Measurements from ENCODE around the gene COL4A2.

The COL4A2 gene

DNA sequence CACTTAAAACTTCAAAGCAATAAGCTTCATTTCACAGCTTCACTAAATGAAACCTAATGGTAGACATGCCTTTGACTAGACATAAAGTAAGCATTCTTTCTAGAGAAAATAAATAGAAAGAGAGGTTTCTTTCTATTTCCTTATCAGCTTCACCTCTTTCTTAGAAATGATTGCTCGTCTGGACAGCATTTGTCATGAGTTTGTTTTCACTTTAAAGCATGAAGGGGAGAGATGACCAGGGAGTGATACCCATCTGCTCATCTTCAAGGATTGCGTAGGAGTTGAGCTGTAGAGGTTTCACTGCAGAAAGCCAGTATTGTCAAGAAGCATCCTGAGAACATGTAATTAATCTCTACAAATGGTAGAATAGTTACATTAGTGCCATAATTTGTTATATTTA is 61.3 kb downstream of the COL4A2 start:
- no peak overlapping the region for H3K27ac ChIP-seq (ENCODE audit: low read depth, low read length)
- no peak overlapping the region for H3K9ac ChIP-seq (ENCODE audit: low read length)

DNA sequence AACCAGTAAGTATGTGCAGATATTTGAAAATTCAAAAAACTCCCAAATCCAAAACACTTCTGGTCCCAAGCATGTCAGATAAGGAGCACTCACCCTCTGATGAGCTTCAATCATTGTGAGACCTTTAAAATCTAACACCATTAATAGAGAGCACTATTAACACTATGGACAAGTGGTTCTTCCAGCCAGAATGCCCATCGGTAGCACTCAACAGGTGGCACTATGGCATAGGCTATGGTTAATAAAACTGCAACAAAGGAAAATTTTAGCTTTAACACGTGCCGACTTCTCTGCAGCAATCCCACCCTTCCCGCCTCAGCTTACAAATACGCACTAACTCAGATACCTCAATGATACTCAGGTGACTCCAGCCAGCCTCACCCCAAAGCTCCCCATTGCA is 62.3 kb downstream of the COL4A2 start:
- no peaks in the 10 kb centered on the region for H3K27me3 ChIP-seq (ENCODE audit: control insufficient read depth in 1 of 2, insufficient read depth in 2 of 2, low read length in 2 of 2)
- no peak overlapping the region for H3K4me3 ChIP-seq (ENCODE audit: low read depth in 1 of 2, low read length in 2 of 2)
- H3K36me3 ChIP-seq (ENCODE audit: insufficient read depth, low read length): peaks cover 11% of the 10 kb centered on the region
- peaks cover 59% of the 10 kb centered on the region for H3K4me1 ChIP-seq (ENCODE audit: insufficient read depth, low read length)
- no peaks in the 10 kb centered on the region for H3K9me3 ChIP-seq (ENCODE audit: low read length)
- H3K9ac ChIP-seq (ENCODE audit: low read length): no peak overlapping the region
- no peak overlapping the region for H3K27ac ChIP-seq (ENCODE audit: low read depth, low read length)

More for the DNA sequence above, 61.3 kb downstream of the COL4A2 start:
- no peak overlapping the region for H3K4me3 ChIP-seq (ENCODE audit: low read depth in 1 of 2, low read length in 2 of 2)
- H3K27me3 ChIP-seq (ENCODE audit: control insufficient read depth in 1 of 2, insufficient read depth in 2 of 2, low read length in 2 of 2): no peaks in the 10 kb centered on the region
- peaks cover 54% of the 10 kb centered on the region for H3K4me1 ChIP-seq (ENCODE audit: insufficient read depth, low read length)
- H3K36me3 ChIP-seq (ENCODE audit: insufficient read depth, low read length): peaks cover 11% of the 10 kb centered on the region
- no peaks in the 10 kb centered on the region for H3K9me3 ChIP-seq (ENCODE audit: low read length)

DNA sequence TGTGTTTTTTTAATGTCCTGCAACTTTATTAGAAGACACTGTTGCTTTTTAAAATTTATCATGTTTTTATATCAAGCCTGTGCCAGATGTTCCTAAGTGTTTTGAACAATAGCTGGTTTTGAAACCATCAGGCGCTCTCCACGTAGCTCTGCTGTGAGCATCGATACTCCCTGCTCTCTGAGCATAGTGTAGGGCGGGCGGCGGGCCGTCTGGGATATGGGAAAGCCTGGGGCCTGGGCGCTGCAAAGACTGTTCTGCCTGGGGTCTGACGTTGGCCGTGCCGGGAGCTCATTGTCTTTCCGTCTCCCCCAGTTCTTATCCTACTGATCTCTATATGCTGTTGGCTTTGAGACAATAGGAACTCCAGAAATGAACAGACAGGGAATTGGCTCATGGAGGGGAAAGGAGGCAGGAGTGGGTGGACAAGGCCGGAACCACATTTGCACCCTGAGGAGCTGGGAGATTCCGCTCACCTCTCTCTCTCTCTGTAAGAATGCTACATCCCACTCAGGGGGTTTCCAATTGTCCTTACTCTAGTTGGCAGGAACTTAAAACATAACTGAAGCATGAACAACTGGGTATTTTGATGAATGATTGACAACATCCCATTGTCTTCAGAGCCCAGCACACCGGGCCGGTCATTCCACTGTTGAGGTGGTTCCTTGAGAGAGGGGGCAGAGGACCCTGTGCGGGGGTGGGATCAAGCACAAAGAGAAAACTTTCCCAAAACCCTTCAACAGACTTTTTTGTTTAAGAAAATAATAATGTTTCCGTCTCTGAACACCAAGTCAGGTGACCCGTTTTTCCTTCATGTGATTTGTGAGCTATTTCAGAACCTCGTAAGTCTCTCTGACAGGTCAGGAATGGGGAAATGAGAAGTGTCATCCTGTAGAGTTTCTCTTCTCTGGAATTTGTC is 64.7 kb downstream of the COL4A2 start:
- Histone ChIP-seq H3K9ac (ENCODE audit: low read length) (no peak overlapping the region), H3K4me3 (ENCODE audit: low read depth in 1 of 2, low read length in 2 of 2) (no peak overlapping the region), H3K9me3 (ENCODE audit: low read length) (no peaks in the 10 kb centered on the region), H3K4me1 (ENCODE audit: insufficient read depth, low read length) (peaks cover 67% of the 10 kb centered on the region), H3K27me3 (ENCODE audit: control insufficient read depth in 1 of 2, insufficient read depth in 2 of 2, low read length in 2 of 2) (no peaks in the 10 kb centered on the region), H3K27ac (ENCODE audit: low read depth, low read length) (peak overlapping the region; percentile 70), H3K36me3 (ENCODE audit: insufficient read depth, low read length) (no peaks in the 10 kb centered on the region)

DNA sequence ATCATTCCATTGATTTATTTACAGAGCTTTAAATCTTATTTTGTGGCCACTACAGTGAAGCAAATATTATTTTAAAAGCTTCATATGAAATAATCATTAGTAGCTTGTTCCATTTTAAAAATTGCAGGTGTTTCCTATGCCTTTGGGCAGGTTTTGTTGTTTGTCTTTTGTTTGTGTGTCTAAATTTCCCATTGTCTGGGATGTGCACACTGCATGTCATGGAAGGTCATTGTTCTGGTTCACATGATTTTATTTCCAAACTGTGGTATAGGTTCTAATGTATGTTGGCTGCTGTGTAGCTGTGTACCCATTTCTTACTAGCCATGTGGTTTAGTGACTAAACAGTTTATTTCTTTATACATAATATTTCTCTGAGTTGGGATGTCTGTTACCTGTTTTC is 65.6 kb downstream of the COL4A2 start:
- Histone ChIP-seq H3K9ac (ENCODE audit: low read length) (no peak overlapping the region), H3K4me3 (ENCODE audit: low read depth in 1 of 2, low read length in 2 of 2) (no peak overlapping the region), H3K4me1 (ENCODE audit: insufficient read depth, low read length) (peaks cover 69% of the 10 kb centered on the region), H3K9me3 (ENCODE audit: low read length) (no peaks in the 10 kb centered on the region), H3K27me3 (ENCODE audit: control insufficient read depth in 1 of 2, insufficient read depth in 2 of 2, low read length in 2 of 2) (no peaks in the 10 kb centered on the region), H3K36me3 (ENCODE audit: insufficient read depth, low read length) (no peaks in the 10 kb centered on the region), H3K27ac (ENCODE audit: low read depth, low read length) (peak overlapping the region; percentile 70)

DNA sequence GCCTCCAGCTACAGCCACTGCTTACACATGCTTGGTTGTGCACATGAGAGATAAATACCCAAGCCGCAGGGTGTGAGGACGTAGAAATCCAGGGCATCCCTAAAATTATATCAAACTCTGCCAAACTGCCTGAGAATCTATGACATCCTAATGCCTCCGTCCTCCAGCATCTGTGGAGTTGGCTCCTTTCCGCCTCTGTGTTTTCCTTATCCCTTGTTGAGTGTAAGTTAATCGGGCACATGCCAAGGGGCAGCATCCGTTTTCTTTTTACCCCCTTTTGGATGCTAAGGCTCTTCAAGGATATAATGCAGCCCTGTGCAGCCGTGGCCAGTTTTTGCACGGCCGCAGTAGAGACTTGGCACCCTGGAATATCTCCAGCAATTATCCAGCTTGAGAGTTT is 66.5 kb downstream of the COL4A2 start:
- no peaks in the 10 kb centered on the region for H3K36me3 ChIP-seq (ENCODE audit: insufficient read depth, low read length)
- H3K4me1 ChIP-seq (ENCODE audit: insufficient read depth, low read length): peaks cover 75% of the 10 kb centered on the region
- peak overlapping the region; percentile 29 for H3K27ac ChIP-seq (ENCODE audit: low read depth, low read length)
- H3K9me3 ChIP-seq (ENCODE audit: low read length): no peaks in the 10 kb centered on the region
- no peak overlapping the region for H3K9ac ChIP-seq (ENCODE audit: low read length)
- no peak overlapping the region for H3K4me3 ChIP-seq (ENCODE audit: low read depth in 1 of 2, low read length in 2 of 2)
- H3K27me3 ChIP-seq (ENCODE audit: control insufficient read depth in 1 of 2, insufficient read depth in 2 of 2, low read length in 2 of 2): no peaks in the 10 kb centered on the region

DNA sequence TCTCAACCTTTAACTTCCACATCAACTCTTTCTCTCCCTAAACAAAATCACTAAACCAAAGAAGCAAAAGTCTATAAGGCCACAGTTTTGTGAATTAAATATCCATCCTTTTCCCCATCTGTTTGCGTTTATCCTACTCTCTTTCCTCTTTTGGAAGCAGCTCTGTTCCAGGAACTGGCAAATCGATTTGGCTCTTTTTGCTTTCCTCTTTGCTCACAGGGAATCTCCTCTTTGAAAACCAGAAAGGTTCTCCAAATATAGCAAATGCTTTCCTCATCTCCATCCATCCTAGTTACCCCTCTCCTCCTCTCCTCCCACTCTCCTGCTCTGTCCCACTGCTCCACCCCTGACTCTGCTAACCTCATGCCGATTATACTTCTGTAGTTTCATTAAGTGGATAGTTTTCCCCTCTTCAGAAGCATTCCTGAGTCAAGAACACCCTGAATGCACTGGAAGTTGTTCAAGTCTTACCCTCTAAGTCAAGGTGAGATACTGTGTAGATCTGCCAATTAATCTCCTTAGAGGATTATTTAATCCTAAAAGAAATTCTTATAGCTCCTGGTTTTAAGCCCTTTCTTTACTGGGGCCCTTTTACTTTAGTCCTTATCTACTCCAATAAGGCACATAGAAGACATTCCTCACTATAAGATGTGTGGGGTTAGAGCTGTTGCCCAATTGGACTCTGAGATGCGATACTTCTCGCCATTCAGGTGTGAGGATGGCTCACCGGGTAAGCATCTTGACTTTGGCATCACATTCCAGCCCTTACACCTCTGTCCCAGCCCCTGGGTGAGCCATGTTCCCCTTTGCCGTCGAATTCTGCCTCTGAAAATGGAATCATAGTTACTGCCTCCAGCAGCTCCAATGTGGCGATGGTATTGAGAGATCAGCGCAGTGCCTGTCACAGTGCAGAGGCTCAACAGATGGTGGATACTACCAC is 67.6 kb downstream of the COL4A2 start:
- no peaks in the 10 kb centered on the region for H3K27me3 ChIP-seq (ENCODE audit: control insufficient read depth in 1 of 2, insufficient read depth in 2 of 2, low read length in 2 of 2)
- H3K9me3 ChIP-seq (ENCODE audit: low read length): no peaks in the 10 kb centered on the region
- no peak overlapping the region for H3K9ac ChIP-seq (ENCODE audit: low read length)
- peak overlapping the region; percentile 71 for H3K27ac ChIP-seq (ENCODE audit: low read depth, low read length)
- H3K36me3 ChIP-seq (ENCODE audit: insufficient read depth, low read length): no peaks in the 10 kb centered on the region
- peaks cover 83% of the 10 kb centered on the region for H3K4me1 ChIP-seq (ENCODE audit: insufficient read depth, low read length)
- H3K4me3 ChIP-seq (ENCODE audit: low read depth in 1 of 2, low read length in 2 of 2): no peak overlapping the region

DNA sequence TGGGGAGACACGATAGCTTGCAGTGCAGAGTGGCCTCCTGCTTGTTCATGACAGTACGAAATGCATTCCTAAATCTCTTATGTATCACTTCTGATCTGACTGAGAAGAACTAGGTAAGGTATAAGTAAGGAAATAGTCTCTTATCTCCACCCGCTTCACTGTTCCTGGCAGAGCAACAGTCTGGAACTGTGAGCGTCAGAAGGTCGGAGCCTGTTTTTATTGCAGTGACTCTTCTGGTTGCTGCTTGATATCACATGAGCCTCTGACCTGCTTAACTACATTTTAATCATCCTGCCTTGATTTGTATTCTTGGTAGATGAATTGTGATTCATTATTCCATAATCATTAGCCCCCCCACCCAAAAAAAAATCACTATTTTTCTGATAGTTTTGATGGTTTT is 69.0 kb downstream of the COL4A2 start:
- Histone ChIP-seq H3K9me3 (ENCODE audit: low read length) (no peaks in the 10 kb centered on the region), H3K4me3 (ENCODE audit: low read depth in 1 of 2, low read length in 2 of 2) (no peak overlapping the region), H3K9ac (ENCODE audit: low read length) (peak overlapping the region; percentile 2), H3K27ac (ENCODE audit: low read depth, low read length) (peak overlapping the region; percentile 35), H3K4me1 (ENCODE audit: insufficient read depth, low read length) (peaks cover 83% of the 10 kb centered on the region), H3K36me3 (ENCODE audit: insufficient read depth, low read length) (no peaks in the 10 kb centered on the region), H3K27me3 (ENCODE audit: control insufficient read depth in 1 of 2, insufficient read depth in 2 of 2, low read length in 2 of 2) (no peaks in the 10 kb centered on the region)

DNA sequence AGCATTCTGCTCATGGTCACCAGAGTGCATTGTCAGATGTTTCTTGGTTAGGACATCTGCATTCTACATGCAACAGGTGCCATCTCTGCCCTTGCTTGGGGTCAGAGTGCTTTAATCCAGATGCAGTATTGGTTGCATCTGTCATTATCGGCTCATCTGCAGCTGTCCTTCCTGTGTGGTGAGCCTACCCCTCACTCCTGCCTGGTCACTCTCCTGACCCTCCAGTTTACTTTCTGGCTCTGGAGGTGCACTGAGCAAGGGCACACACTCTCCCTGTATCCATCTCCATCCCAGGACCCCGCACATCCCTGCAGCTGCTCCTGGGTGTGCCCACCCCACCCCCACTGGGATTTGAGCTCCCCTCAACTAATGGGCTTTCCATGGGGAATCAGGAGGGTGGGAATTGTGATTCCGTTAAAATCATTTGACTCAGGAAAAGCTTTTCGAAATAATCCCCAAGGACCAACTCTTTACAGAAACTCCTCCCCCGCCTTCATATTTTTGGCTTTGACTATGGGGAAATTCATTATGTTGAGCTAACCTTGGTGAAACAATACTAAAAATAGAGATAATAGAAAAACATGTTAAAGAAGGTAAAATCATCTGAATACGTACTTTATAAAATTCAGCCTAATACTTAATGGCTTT is 70.2 kb downstream of the COL4A2 start:
- Histone ChIP-seq H3K27me3 (ENCODE audit: control insufficient read depth in 1 of 2, insufficient read depth in 2 of 2, low read length in 2 of 2) (no peaks in the 10 kb centered on the region), H3K4me1 (ENCODE audit: insufficient read depth, low read length) (peaks cover 75% of the 10 kb centered on the region), H3K27ac (ENCODE audit: low read depth, low read length) (peak overlapping the region; percentile 35), H3K36me3 (ENCODE audit: insufficient read depth, low read length) (no peaks in the 10 kb centered on the region), H3K4me3 (ENCODE audit: low read depth in 1 of 2, low read length in 2 of 2) (no peak overlapping the region), H3K9ac (ENCODE audit: low read length) (no peak overlapping the region), H3K9me3 (ENCODE audit: low read length) (no peaks in the 10 kb centered on the region)

DNA sequence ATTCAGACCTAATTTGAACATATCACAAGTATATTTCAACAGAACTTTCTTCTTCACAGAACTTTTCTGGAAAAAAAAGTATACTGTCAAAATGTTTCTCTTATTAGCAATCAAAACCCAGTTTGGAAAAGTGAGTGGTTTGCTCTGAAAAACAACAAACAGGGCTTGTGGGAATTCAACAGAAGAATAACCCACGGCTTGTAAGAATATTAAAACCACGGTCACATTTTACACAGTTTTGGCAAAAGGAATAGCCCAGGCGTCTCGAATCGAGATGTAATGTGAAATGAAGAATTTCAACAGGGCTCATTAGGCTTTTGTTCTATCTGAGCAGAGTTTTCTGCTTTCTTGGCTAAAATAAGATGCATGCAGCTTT is 70.7 kb downstream of the COL4A2 start:
- Histone ChIP-seq H3K27ac (ENCODE audit: low read depth, low read length) (no peak overlapping the region), H3K9ac (ENCODE audit: low read length) (no peak overlapping the region), H3K9me3 (ENCODE audit: low read length) (no peaks in the 10 kb centered on the region), H3K36me3 (ENCODE audit: insufficient read depth, low read length) (no peaks in the 10 kb centered on the region), H3K4me1 (ENCODE audit: insufficient read depth, low read length) (peaks cover 70% of the 10 kb centered on the region), H3K4me3 (ENCODE audit: low read depth in 1 of 2, low read length in 2 of 2) (no peak overlapping the region), H3K27me3 (ENCODE audit: control insufficient read depth in 1 of 2, insufficient read depth in 2 of 2, low read length in 2 of 2) (no peaks in the 10 kb centered on the region)

DNA sequence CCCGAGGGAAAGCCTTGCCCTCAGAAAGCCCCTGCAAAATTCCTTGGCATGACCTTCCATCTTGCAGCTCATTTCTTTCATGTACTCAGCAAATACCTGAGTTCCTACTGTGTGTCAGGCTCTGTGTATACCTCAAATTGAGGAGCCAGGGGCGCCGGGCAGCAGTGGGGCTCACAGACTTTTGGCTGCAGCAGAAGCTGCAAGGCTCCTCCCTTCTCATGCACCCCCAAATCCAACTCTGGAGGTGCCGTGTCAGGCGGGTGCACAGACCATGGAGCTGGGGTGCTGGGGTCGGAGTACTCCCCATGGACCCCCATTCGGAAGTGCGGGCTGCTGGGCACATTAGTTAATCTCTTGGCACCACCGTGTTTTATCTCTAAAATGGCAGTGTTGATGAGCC is 72.3 kb downstream of the COL4A2 start:
- Histone ChIP-seq H3K9ac (ENCODE audit: low read length) (no peak overlapping the region), H3K27me3 (ENCODE audit: control insufficient read depth in 1 of 2, insufficient read depth in 2 of 2, low read length in 2 of 2) (no peaks in the 10 kb centered on the region), H3K27ac (ENCODE audit: low read depth, low read length) (peak overlapping the region; percentile 37), H3K9me3 (ENCODE audit: low read length) (no peaks in the 10 kb centered on the region), H3K36me3 (ENCODE audit: insufficient read depth, low read length) (no peaks in the 10 kb centered on the region), H3K4me3 (ENCODE audit: low read depth in 1 of 2, low read length in 2 of 2) (no peak overlapping the region), H3K4me1 (ENCODE audit: insufficient read depth, low read length) (peaks cover 55% of the 10 kb centered on the region)

DNA sequence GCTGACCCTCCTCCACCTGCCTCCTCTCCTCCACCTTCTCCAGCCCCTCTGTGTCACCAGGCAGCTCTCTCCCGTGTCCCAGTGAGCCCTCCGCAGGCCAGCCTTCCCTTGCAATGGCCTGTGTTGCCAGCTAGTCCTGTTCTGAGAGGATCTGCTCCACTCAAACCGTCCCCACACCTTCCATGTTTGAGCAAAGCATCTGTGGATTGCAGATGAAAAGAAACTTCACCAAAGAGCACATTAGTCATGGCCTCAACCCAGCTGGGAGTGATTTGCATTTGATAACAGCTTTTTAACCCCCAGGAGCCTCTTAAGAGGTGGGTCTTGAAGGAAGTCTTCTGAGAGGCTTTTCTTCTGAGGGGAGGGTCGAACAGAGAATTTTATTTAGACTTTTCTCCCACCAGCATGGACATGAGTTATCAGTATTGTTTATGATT is 72.8 kb downstream of the COL4A2 start:
- H3K27ac ChIP-seq (ENCODE audit: low read depth, low read length): peak overlapping the region; percentile 37
- H3K4me1 ChIP-seq (ENCODE audit: insufficient read depth, low read length): peaks cover 49% of the 10 kb centered on the region
- H3K36me3 ChIP-seq (ENCODE audit: insufficient read depth, low read length): no peaks in the 10 kb centered on the region

More for the DNA sequence above, 72.8 kb downstream of the COL4A2 start:
- Histone ChIP-seq H3K9ac (ENCODE audit: low read length) (no peak overlapping the region), H3K4me3 (ENCODE audit: low read depth in 1 of 2, low read length in 2 of 2) (no peak overlapping the region), H3K9me3 (ENCODE audit: low read length) (no peaks in the 10 kb centered on the region), H3K27me3 (ENCODE audit: control insufficient read depth in 1 of 2, insufficient read depth in 2 of 2, low read length in 2 of 2) (no peaks in the 10 kb centered on the region)
